Endothelial cell of umbilical vein (primary cell): ENCODE measurements around the gene ZNF619. TPM values are rescaled to one million over a fixed set of nuclear protein-coding genes. Genes with fewer than 3 reads are reported as not detected.

Experiments
- BruUV-seq: library from RNA; stranded (reverse); fragments of 400-500 nt; replicated peaks from 2 replicates; lab custom pipeline; 2021; lab: Mats Ljungman, UMichigan
- CTCF ChIA-PET: fragments of 300-600, 350-600 bp; sonication (Branson Sonifier 250); formaldehyde crosslinking; loops from one replicate; lab custom pipeline; 2021; ENCODE audit warnings: antibody characterized with exemption, inconsistent platforms; lab: Charles Lee
- POLR2A ChIA-PET: fragments of 300-600, 350-600 bp; sonication (Branson Sonifier 250); formaldehyde crosslinking; loops from one replicate; lab custom pipeline; 2021; ENCODE audit warnings: antibody characterized with exemption, inconsistent platforms; lab: Charles Lee
- DNase-seq: peaks from one replicate; pipeline ENCODE4 v3.0.0-alpha.2; 2011; ENCODE audit warnings: low read depth, low spot score
- FAIRE-seq: peaks from 2 replicates; lab custom pipeline; 2011; peaks lifted over from hg19 to GRCh38; lab: Jason Lieb, UNC
- H2AFZ ChIP-seq: 2 replicates; pipeline ENCODE4 v1.6.0; 2012; ENCODE audit warnings: low read depth, low read length, control low read depth, inconsistent platforms
- H3K27ac ChIP-seq: 2 replicates; pipeline ENCODE4 v1.5.1; 2011; ENCODE audit warnings: low read depth, mild to moderate bottlenecking, control low read depth, low read length, moderate library complexity; ENCODE audit not compliant: insufficient read depth
- H3K27me3 ChIP-seq, 2 experiments: 2 replicates each; pipeline versions ENCODE4 v1.6.0 to v1.6.1; 2011; ENCODE audit warnings: low read length in 2 of 2, mixed read lengths in 1 of 2; ENCODE audit not compliant: control insufficient read depth in 2 of 2, insufficient read depth in 2 of 2
- H3K36me3 ChIP-seq, 2 experiments: 2 replicates in 1 of 2; 3 replicates in 1 of 2; pipeline ENCODE4 v1.5.1; 2011; ENCODE audit warnings: low read length in 2 of 2, mild to moderate bottlenecking in 1 of 2, moderate library complexity in 1 of 2; ENCODE audit not compliant: control insufficient read depth in 2 of 2, insufficient read depth in 2 of 2; ENCODE audit errors: extremely low read depth in 1 of 2
- H3K4me1 ChIP-seq: 3 replicates; pipeline ENCODE4 v1.5.1; 2011; ENCODE audit warnings: mild to moderate bottlenecking, low read length; ENCODE audit not compliant: control insufficient read depth, insufficient read depth; ENCODE audit errors: extremely low read depth
- H3K4me2 ChIP-seq: 2 replicates; pipeline ENCODE4 v1.6.1; 2011; ENCODE audit warnings: low read length, control low read depth, mixed read lengths; ENCODE audit not compliant: insufficient read depth
- H3K4me3 ChIP-seq, 3 experiments: fragments of 200-600 bp in 1 of 3; sonication (generic), shearing (Covaris generic) in 1 of 3; replicated peaks in 1 of 3; 2 replicates each; pipeline ENCODE4 v1.5.1; 2011 to 2016; ENCODE audit warnings: control low read depth in 3 of 3, low read length in 3 of 3, mild to moderate bottlenecking in 2 of 3, inconsistent platforms in 1 of 3, low read depth in 1 of 3, moderate library complexity in 1 of 3; ENCODE audit not compliant: insufficient read depth in 1 of 3
- H3K79me2 ChIP-seq: 2 replicates; pipeline ENCODE4 v1.6.0; 2012; ENCODE audit warnings: low read length, inconsistent platforms; ENCODE audit not compliant: control insufficient read depth, insufficient read depth
- H3K9ac ChIP-seq: replicated peaks from 2 replicates; pipeline ENCODE3; 2011; ENCODE audit warnings: low read length, control low read depth; ENCODE audit not compliant: insufficient read depth; ENCODE audit errors: extremely low read depth
- H3K9me1 ChIP-seq: replicated peaks from 3 replicates; pipeline ENCODE4 v1.6.0; 2011; ENCODE audit warnings: mild to moderate bottlenecking, low read length; ENCODE audit not compliant: control insufficient read depth, insufficient read depth; ENCODE audit errors: extremely low read depth
- H3K9me3 ChIP-seq: replicated peaks from 2 replicates; pipeline ENCODE4 v1.5.1; 2012; ENCODE audit warnings: low read length, inconsistent platforms; ENCODE audit not compliant: control insufficient read depth, insufficient read depth
- H4K20me1 ChIP-seq: replicated peaks from 2 replicates; pipeline ENCODE3; 2011; ENCODE audit warnings: mild to moderate bottlenecking, low read length; ENCODE audit not compliant: control insufficient read depth, insufficient read depth; ENCODE audit errors: extremely low read depth
- EZH2 ChIP-seq: IDR thresholded peaks from 2 replicates; pipeline ENCODE4 v1.6.1; 2012; ENCODE audit warnings: borderline replicate concordance, low read depth, mild to moderate bottlenecking, moderate library complexity, low read length, inconsistent platforms; ENCODE audit not compliant: severe bottlenecking
- FOS ChIP-seq: IDR thresholded peaks from 2 replicates; pipeline ENCODE4 v1.6.1; 2011; ENCODE audit warnings: mild to moderate bottlenecking, low read length, moderate library complexity, borderline replicate concordance; ENCODE audit not compliant: insufficient read depth
- GATA2 ChIP-seq: IDR thresholded peaks from 2 replicates; pipeline ENCODE4 v1.7.0; 2011; ENCODE audit warnings: low read depth, mild to moderate bottlenecking, moderate library complexity, mixed read lengths, low read length; ENCODE audit not compliant: insufficient read length, insufficient read depth
- JUN ChIP-seq: IDR thresholded peaks from 2 replicates; pipeline ENCODE4 v1.6.1; 2011; ENCODE audit warnings: borderline replicate concordance, low read depth; ENCODE audit not compliant: insufficient read length, insufficient read depth
- MYC ChIP-seq: IDR thresholded peaks from one replicate; pipeline ENCODE4 v1.6.1; 2011; ENCODE audit warnings: mild to moderate bottlenecking, low read depth, low read length
- POLR2A ChIP-seq: IDR thresholded peaks from 2 replicates; pipeline ENCODE4 v1.6.1; 2012; ENCODE audit warnings: low read depth, mild to moderate bottlenecking, control low read depth, low read length
- POLR2AphosphoS5 ChIP-seq: IDR thresholded peaks from 2 replicates; pipeline ENCODE4 v1.6.1; 2012; ENCODE audit warnings: low read depth, mild to moderate bottlenecking, control low read depth, low read length, moderate library complexity; ENCODE audit not compliant: insufficient read depth
- dilution Hi-C: fragments of 300-500 bp; cut with MboI; formaldehyde crosslinking; loops from one replicate; pipeline ENCODE4 v1.15.0; 2019; ENCODE audit warnings: low sequenced_read_pairs; ENCODE audit not compliant: extremely low pct_ligation_motif_present
- intact Hi-C: fragments of 100-400 bp; cut with micrococcal nuclease; formaldehyde crosslinking; loops from one replicate; pipeline ENCODE4 v1.10.0; 2022
- polyA plus RNA-seq, 4 experiments: library from polyadenylated mRNA; depleted of rRNA in 3 of 4; stranded (reverse) in 3 of 4; unstranded in 1 of 4; fragments of >200 nt; gene quantifications; 2 replicates each; pipeline versions ENCODE4 v1.2.1 to v1.2.3, GENCODE V29; 2011 to 2012; ENCODE audit warnings: missing spikeins in 1 of 4
- total RNA-seq: library from RNA; stranded (reverse); gene quantifications from 2 replicates; pipeline ENCODE4 v1.2.3, GENCODE V29; 2021
- TF ChIP-seq, protein P1 (sequence below): IDR thresholded peaks from 2 replicates; pipeline ENCODE4 v1.6.1; 2011; ENCODE audit not compliant: insufficient read depth, insufficient read length
- TF ChIP-seq, protein P2 (sequence below), 2 donors: IDR thresholded peaks; 1 replicate in 1 of 2; 2 replicates in 1 of 2; pipeline ENCODE4 v1.5.1; 2011; ENCODE audit warnings: low read length in 2 of 2, mild to moderate bottlenecking in 2 of 2, moderate library complexity in 2 of 2, control low read depth in 1 of 2, inconsistent platforms in 1 of 2, low read depth in 1 of 2; ENCODE audit not compliant: insufficient read depth in 1 of 2; ENCODE audit errors: extremely low read depth in 1 of 2

Gene ZNF619
- total and polyA plus RNA-seq, 2 donors (not counting 3 experiments of a cell fraction or from before 2014, with no cell fraction given) = 2.3 to 7.2 TPM

DNA sequence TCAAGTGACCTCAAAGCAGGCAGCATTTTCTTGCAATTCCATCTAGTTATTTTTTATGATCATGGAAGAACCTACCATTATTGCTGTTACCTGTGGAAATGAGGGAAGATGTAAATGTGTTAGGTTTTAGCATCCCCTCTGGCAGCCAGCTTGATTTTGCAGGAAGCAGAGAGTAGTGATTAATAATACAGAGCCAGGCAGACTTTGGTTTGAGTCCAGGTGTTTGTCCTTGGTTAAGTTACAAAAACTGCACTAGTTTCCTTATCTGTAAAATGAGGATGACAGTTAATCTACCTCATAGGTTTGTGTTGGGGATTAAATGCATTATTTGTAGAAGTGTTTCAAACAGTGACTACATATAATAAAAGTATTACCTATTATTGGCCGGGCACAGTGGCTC lies 41.1 kb downstream of the ZNF619 start:
- H3K9ac ChIP-seq = no peak overlapping the region
- TF ChIP-seq EZH2 (no peak), GATA2 (no peak)
- no peak for FAIRE-seq
- no peaks in the 10 kb centered on the region for H3K9me1 ChIP-seq
- dilution Hi-C loops = no loop called here
- H4K20me1 ChIP-seq = no peaks in the 10 kb centered on the region
- no peak overlapping the region for H3K4me3 ChIP-seq
- ChIA-PET POLR2A (no interaction called here), CTCF (no interaction called here)
- no peaks in the 10 kb centered on the region for H3K27me3 ChIP-seq
- no TSS peak for BruUV-seq
- DNase-seq = no peak
- H3K27ac ChIP-seq = no peak overlapping the region
- no peaks in the 10 kb centered on the region for H3K79me2 ChIP-seq
- H3K36me3 ChIP-seq = peaks cover 0 to 2% of the 10 kb centered on the region in 2 experiments
- no peak overlapping the region for H3K4me2 ChIP-seq
- intact Hi-C loops = no loop called here
- H2AFZ ChIP-seq = no peak overlapping the region
- H3K9me3 ChIP-seq = no peaks in the 10 kb centered on the region
- H3K4me1 ChIP-seq = no peaks in the 10 kb centered on the region

DNA sequence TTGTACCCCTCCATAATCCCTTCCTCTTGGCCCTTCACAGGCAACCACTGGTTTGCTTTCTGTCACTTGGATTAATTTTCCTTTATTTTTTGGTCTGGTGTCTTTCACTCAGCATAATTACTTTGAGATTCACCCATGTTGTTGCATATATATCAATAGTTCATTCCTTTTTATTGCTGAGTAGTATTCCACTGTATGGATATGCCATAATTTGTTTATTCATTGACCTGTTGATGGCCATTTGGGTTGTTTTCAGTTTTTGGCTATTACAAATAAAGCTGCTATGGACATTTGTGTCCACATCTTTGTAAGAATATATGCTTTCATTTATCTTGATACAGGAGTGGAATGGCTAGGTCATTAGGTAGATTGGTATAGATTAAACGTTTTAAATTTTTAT lies 41.9 kb downstream of the ZNF619 start:
- no peak for FAIRE-seq

More for the DNA sequence above, 41.9 kb downstream of the ZNF619 start:
- Histone ChIP-seq H3K9ac (no peak overlapping the region), H3K4me1 (no peaks in the 10 kb centered on the region), H3K9me3 (no peaks in the 10 kb centered on the region), H3K36me3 (peaks cover 0 to 2% of the 10 kb centered on the region in 2 experiments), H3K27ac (no peak overlapping the region), H3K79me2 (no peaks in the 10 kb centered on the region), H2AFZ (no peak overlapping the region), H4K20me1 (no peaks in the 10 kb centered on the region), H3K27me3 (no peaks in the 10 kb centered on the region), H3K9me1 (no peaks in the 10 kb centered on the region), H3K4me3 (no peak overlapping the region), H3K4me2 (no peak overlapping the region)
- dilution Hi-C loops (no loop called here), intact Hi-C loops (no loop called here)
- ChIA-PET POLR2A (no interaction called here), CTCF (no interaction called here)
- TF ChIP-seq JUN = no peak
- no peak for TF ChIP-seq GATA2
- TF ChIP-seq FOS = no peak
- TF ChIP-seq, protein P1, sequence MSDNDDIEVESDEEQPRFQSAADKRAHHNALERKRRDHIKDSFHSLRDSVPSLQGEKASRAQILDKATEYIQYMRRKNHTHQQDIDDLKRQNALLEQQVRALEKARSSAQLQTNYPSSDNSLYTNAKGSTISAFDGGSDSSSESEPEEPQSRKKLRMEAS = no peak
- TF ChIP-seq, protein P2, sequence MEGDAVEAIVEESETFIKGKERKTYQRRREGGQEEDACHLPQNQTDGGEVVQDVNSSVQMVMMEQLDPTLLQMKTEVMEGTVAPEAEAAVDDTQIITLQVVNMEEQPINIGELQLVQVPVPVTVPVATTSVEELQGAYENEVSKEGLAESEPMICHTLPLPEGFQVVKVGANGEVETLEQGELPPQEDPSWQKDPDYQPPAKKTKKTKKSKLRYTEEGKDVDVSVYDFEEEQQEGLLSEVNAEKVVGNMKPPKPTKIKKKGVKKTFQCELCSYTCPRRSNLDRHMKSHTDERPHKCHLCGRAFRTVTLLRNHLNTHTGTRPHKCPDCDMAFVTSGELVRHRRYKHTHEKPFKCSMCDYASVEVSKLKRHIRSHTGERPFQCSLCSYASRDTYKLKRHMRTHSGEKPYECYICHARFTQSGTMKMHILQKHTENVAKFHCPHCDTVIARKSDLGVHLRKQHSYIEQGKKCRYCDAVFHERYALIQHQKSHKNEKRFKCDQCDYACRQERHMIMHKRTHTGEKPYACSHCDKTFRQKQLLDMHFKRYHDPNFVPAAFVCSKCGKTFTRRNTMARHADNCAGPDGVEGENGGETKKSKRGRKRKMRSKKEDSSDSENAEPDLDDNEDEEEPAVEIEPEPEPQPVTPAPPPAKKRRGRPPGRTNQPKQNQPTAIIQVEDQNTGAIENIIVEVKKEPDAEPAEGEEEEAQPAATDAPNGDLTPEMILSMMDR (IDR thresholded peaks at IDR 0.05; ENCODE audit: extremely low read depth in 1 of 2, insufficient read depth in 1 of 2, low read depth in 1 of 2, low read length in 2 of 2) = no peak
- no peak for TF ChIP-seq POLR2A
- TF ChIP-seq POLR2AphosphoS5 = no peak
- TF ChIP-seq EZH2 = no peak
- TF ChIP-seq MYC = no peak
- no TSS peak for BruUV-seq
- no peak for DNase-seq
